GM19395 (cell line): ENCODE data around the gene RBM20.

Experiments used
- ATAC-seq: cut with Tn5 transposase; IDR thresholded peaks from one replicate; pipeline ENCODE4 v1.9.1; 2021; ENCODE audit warnings: mild to moderate bottlenecking, moderate library complexity; ENCODE audit not compliant: unreplicated experiment

The RBM20 gene

DNA sequence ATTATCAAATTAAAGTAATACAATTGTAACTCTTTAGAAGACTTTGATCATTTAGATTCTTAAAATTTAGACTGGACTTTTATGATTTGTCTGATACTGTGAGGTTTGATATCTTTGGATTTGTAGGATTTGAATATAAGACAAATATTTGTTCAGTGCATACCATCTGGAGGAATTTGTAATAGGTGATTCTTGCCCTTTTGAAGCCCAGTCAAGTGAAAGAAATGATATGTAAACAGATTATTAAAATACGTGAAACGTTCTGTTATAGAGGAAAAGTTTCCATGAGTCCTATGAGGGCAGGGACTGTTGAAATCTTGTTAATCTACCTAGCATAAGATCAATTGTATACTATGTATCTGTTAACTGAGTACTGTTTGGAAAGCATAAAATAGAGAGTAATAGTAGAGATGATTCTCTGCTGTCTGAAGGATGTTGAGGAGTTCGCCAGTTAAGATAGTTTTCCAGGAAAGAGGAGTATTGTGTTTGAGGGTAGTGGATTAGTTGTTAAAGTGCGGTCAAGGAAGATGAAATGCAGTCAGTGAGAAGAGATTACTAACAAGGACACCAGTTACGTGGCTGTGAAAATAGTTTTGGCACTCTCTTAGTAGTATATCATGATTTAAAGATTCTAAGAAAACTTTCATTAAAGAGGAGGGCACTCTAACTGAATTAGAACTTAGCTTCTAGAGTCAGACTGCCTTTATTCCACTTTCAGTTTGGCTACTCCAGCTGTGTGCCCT, 242.0 kb downstream of the RBM20 start:
- no peak for ATAC-seq

GRCh38 chr10:110887560-110887959, 243.4 kb downstream of the RBM20 start:
- no peak for ATAC-seq
